SK-N-MC (cell line): ENCODE results near the gene KDM2A.
A peak's percentile ranks its signal among the peaks of the same experiment; 100 is the strongest.

Experiments used
- DNase-seq: peaks from one replicate; pipeline ENCODE4 v3.0.0-alpha.2; 2011; ENCODE audit warnings: low read depth, low spot score
- H3K27ac ChIP-seq: fragments of 200-600 bp; sonication (generic); 2 replicates; pipeline ENCODE4 v1.5.1; 2016; ENCODE audit warnings: mixed run types
- H3K36me3 ChIP-seq: fragments of 200-600 bp; sonication (generic); 2 replicates; pipeline ENCODE4 v1.6.1; 2017; ENCODE audit warnings: antibody characterized with exemption, low read length, mixed read lengths; ENCODE audit not compliant: insufficient read depth
- H3K4me3 ChIP-seq: fragments of 200-600 bp; sonication (generic); 2 replicates; pipeline ENCODE4 v1.5.1; 2016
- H3K9ac ChIP-seq: fragments of 200-600 bp; sonication (generic); 2 replicates; pipeline ENCODE4 v1.8.0; 2017; ENCODE audit warnings: mixed run types, mixed read lengths; ENCODE audit not compliant: insufficient read length
- H3K9me3 ChIP-seq: fragments of 200-600 bp; sonication (generic); 2 replicates; pipeline ENCODE4 v1.6.1; 2017; ENCODE audit warnings: low read depth, mild to moderate bottlenecking, antibody characterized with exemption, low read length, moderate library complexity, mixed read lengths
- EZH2 ChIP-seq: fragments of 200-600 bp; sonication (generic); IDR thresholded peaks from one replicate; pipeline ENCODE4 v1.6.1; 2017; ENCODE audit warnings: antibody characterized with exemption
- FOXP2 ChIP-seq: optimal IDR thresholded peaks from 2 replicates; pipeline ENCODE3; 2011; ENCODE audit warnings: mild to moderate bottlenecking, moderate library complexity; ENCODE audit not compliant: insufficient read depth; ENCODE audit errors: extremely low read length, control extremely low read depth
- POLR2AphosphoS5 ChIP-seq: IDR thresholded peaks from 2 replicates; pipeline ENCODE4 v1.6.1; 2012; ENCODE audit warnings: mild to moderate bottlenecking, low read depth, low read length, borderline replicate concordance

KDM2A gene

DNA sequence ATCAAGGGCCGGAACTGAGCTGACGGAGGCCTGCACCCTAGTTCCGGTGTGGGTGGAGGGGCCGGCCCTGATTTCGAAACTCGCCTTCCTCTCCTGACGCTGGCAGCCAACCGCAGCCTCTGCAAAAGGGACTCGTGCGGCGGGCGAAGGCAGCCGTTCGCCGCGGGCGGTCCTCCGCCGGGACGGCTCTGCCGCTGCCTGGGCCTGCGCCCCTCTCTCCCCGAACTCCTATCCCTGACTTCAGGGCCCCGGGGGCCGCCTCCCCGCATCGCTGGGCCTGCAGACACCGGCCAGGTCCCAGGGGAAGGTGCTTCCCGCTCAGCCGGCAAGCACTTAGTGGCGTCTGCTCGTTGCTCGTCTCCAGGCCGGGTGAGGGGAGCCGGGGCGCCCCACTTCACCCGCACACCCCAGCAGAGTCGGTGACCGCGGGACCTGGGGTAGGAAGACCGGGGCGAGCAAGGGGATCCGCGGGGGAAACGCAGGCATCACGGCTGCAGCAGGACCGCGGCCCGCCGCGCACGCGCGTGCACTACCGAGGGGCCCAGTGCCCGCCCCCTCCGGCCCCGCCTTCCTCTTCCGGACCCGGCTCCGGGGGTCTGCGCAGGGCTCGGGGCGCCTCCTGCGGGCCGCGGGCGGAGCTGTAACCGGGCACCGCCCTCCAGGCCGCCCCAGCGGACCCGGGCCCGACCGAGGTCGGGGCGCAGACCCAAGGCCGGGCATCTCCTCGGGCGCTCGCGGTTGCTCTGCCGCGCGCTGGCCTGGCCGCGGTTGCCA lies 169.6 kb downstream of the KDM2A start:
- Histone ChIP-seq H3K4me3 (peak overlapping the region; percentile 86), H3K9me3 (no peaks in the 10 kb centered on the region), H3K36me3 (peaks cover 41% of the 10 kb centered on the region), H3K27ac (peak overlapping the region; percentile 97), H3K9ac (peak overlapping the region; percentile 74)
- peak; percentile 22 for DNase-seq
- peak; percentile 79 for TF ChIP-seq POLR2AphosphoS5
- TF ChIP-seq FOXP2: peak; percentile 80
- no peak for TF ChIP-seq EZH2

DNA sequence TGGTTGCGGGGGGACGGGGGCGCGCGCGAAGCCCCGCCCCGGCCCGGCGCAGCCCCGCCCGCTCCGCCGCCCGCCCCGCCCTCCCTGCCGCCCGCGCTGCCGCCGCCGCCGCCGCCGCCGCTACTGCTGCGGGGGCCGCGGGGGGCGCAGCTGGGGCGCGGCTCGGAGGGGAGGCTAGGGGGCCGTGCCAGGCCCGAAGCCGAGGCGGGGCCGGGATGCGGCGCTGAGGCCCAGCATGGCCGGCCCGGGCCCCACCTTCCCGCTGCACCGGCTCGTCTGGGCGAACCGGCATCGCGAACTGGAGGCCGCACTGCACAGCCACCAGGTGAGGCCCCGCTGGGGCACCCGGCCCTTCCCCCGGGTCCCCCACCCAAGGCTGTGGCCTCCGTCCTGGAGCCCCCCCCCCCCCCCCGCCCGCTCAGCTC lies 170.2 kb downstream of the KDM2A start, which contains the start of gene ANKRD13D:
ANKRD13D (plus strand) TSS at position 78 of the 425 bp plus-strand sequence; CDS start at position 236, 158 bp downstream.
- peaks cover 41% of the 10 kb centered on the region for H3K36me3 ChIP-seq
- no peak for DNase-seq
- peaks cover 3% of the 10 kb centered on the region; the same call in 1 of the 2 replicates for H3K9me3 ChIP-seq
- H3K4me3 ChIP-seq: peak within 1 kb of the TSS; percentile 86
- TF ChIP-seq FOXP2: no peak
- no peak for TF ChIP-seq POLR2AphosphoS5
- TF ChIP-seq EZH2: no peak
- peak within 1 kb of the TSS; percentile 97 for H3K27ac ChIP-seq
- H3K9ac ChIP-seq: peak within 1 kb of the TSS; percentile 85

DNA sequence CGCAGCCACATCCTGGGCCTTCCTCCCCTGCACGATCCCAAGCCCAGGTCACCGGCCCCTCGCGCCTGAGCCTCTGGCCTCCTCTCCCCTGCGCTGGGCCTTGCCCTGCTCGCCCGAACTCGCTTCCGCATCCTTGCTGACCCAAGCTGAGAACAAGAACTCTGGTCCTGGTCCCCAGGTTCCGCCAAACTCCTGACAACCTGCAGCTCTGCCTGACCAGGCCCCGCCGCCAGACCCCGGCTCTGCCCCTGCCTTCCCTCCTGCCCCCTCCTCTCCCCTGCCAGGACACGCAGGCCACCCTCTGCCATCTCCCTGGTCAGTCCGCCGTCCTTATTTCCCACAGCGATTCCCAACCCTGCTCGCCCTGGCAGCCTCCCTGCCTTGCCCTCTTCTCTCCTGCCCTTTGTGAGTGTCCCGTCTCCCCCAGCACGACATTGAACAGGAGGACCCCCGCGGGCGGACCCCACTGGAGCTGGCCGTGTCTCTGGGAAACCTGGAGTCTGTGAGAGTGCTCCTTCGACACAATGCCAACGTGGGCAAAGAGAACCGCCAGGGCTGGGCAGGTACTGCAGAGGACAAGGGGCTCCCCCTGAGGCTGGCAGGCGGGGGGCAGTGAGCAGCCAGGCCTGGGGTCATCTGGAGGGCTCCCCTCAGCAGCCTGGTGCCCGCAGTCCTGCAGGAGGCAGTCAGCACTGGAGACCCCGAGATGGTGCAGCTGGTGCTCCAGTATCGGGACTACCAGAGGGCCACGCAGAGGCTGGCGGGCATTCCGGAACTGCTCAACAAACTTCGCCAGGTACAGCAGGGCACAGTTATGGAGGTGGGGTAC lies 170.8 kb downstream of the KDM2A start:
- no peak overlapping the region for H3K27ac ChIP-seq
- H3K4me3 ChIP-seq: peak overlapping the region; percentile 84
- TF ChIP-seq FOXP2: no peak
- TF ChIP-seq EZH2: no peak
- TF ChIP-seq POLR2AphosphoS5: no peak
- peaks cover 45% of the 10 kb centered on the region for H3K36me3 ChIP-seq
- peak overlapping the region; percentile 85 for H3K9ac ChIP-seq
- no peak for DNase-seq
- H3K9me3 ChIP-seq: peaks cover 6% of the 10 kb centered on the region; the same call in 1 of the 2 replicates

GRCh38 chr11:67290801-67291200 lies 171.7 kb downstream of the KDM2A start:
- no peak for DNase-seq
- peaks cover 55% of the 10 kb centered on the region for H3K36me3 ChIP-seq
- 0 out of 2 replicates have a peak overlapping the region, but pooled peaks have one; percentile 84 for H3K4me3 ChIP-seq

DNA sequence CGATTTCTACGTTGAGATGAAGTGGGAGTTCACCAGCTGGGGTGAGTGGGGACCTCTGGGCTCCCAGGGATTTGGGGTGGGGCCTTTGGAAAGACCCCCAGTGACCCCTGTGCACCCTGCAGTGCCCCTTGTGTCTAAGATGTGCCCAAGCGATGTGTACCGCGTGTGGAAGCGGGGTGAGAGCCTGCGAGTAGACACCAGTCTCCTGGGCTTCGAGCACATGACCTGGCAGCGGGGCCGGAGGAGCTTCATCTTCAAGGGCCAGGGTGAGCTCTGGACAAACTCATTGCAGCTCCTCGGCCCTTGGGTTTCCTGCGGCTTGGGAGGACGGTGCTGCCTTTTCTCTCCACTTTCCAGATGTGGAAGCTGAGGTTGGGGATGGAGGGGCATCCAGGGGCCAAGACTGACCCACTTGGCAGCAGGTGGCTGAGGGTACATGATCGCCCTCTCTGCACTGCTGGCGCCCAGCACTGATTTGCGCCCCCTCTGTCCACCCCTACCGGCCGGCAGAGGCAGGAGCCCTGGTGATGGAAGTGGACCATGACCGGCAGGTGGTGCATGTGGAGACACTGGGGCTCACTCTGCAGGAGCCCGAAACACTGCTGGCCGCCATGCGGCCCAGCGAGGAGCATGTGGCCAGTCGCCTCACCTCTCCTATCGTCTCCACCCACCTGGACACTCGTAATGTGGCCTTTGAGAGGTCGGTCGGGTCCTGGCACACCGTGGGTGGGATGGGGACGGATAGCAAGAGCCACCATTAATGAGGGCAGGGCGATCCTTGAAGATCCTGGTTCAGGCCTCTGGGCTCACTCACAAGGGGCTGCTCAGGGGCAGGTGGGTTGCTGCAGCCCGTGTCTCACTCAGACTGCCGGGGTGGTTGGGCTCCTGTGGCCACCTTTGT lies 172.7 kb downstream of the KDM2A start:
- TF ChIP-seq POLR2AphosphoS5: no peak
- no peak for TF ChIP-seq EZH2
- no peak for TF ChIP-seq FOXP2
- H3K4me3 ChIP-seq: no peak overlapping the region
- H3K9me3 ChIP-seq: peaks cover 10% of the 10 kb centered on the region; the same call in 1 of the 2 replicates
- H3K36me3 ChIP-seq: peaks cover 64% of the 10 kb centered on the region
- H3K27ac ChIP-seq: peak overlapping the region; percentile 21; the same call in 1 of the 2 replicates
- no peak for DNase-seq
- H3K9ac ChIP-seq: no peak overlapping the region

More at GRCh38 chr11:67290801-67291200, 171.7 kb downstream of the KDM2A start:
- no peak for TF ChIP-seq POLR2AphosphoS5
- TF ChIP-seq FOXP2: no peak
- TF ChIP-seq EZH2: no peak
- Histone ChIP-seq H3K27ac (no peak overlapping the region), H3K9me3 (peaks cover 9% of the 10 kb centered on the region; the same call in 1 of the 2 replicates), H3K9ac (peak overlapping the region; percentile 85)

GRCh38 chr11:67292671-67293070 lies 173.6 kb downstream of the KDM2A start:
- TF ChIP-seq POLR2AphosphoS5 (no peak), FOXP2 (no peak), EZH2 (no peak)
- peaks cover 68% of the 10 kb centered on the region for H3K36me3 ChIP-seq
- no peak overlapping the region for H3K4me3 ChIP-seq
- H3K9me3 ChIP-seq: peaks cover 10% of the 10 kb centered on the region; the same call in 1 of the 2 replicates
- no peak for DNase-seq
- no peak overlapping the region for H3K9ac ChIP-seq
- peak overlapping the region; percentile 21; the same call in 1 of the 2 replicates for H3K27ac ChIP-seq

GRCh38 chr11:67293090-67293489 lies 174.0 kb downstream of the KDM2A start:
- Histone ChIP-seq H3K36me3 (peaks cover 68% of the 10 kb centered on the region), H3K9ac (no peak overlapping the region), H3K4me3 (no peak overlapping the region), H3K9me3 (peaks cover 10% of the 10 kb centered on the region; the same call in 1 of the 2 replicates), H3K27ac (0 out of 2 replicates have a peak overlapping the region, but pooled peaks have one; percentile 21)
- DNase-seq: no peak
- TF ChIP-seq FOXP2 (no peak), EZH2 (no peak), POLR2AphosphoS5 (no peak)
